Vagina (tissue), 2 donors: ENCODE results near the gene SRP68. TPM values are rescaled to one million over a fixed set of nuclear protein-coding genes. Genes with fewer than 3 reads are reported as not detected.

Source experiments
- DNase-seq, 2 donors: peaks; one replicate each; pipeline ENCODE4 v3.0.0-alpha.2; 2017; ENCODE audit errors: extremely low spot score in 2 of 2
- H3K27ac ChIP-seq: fragments of 200-600 bp; sonication (generic); one replicate; pipeline ENCODE4 v1.5.1; 2019
- H3K27me3 ChIP-seq: fragments of 200-600 bp; sonication (generic); one replicate; pipeline ENCODE4 v1.5.1; 2019
- H3K36me3 ChIP-seq, 2 donors: fragments of 200-600 bp; sonication (generic); one replicate each; pipeline ENCODE4 v1.5.1; 2017 to 2019
- H3K4me1 ChIP-seq: fragments of 200-600 bp; sonication (generic); one replicate; pipeline ENCODE4 v1.5.1; 2019
- H3K4me3 ChIP-seq, 2 donors: fragments of 200-600 bp; sonication (generic); 1 replicate in 1 of 2; 2 replicates in 1 of 2; pipeline ENCODE4 v1.5.1; 2016 to 2019
- H3K9me3 ChIP-seq: fragments of 200-600 bp; sonication (generic); one replicate; pipeline ENCODE4 v1.5.1; 2019
- CTCF ChIP-seq, 3 experiments: fragments of 450-650 bp in 2 of 3; fragments of 200-600 bp in 1 of 3; sonication (generic) in 1 of 3; IDR thresholded peaks; one replicate each; pipeline ENCODE4 v1.5.1; 2017 to 2019; ENCODE audit warnings: antibody characterized with exemption in 3 of 3, mild to moderate bottlenecking in 2 of 3, moderate library complexity in 2 of 3
- POLR2A ChIP-seq, 2 donors: fragments of 450-650 bp; IDR thresholded peaks; one replicate each; pipeline ENCODE4 v1.6.1; 2017; ENCODE audit warnings: antibody characterized with exemption in 2 of 2, mild to moderate bottlenecking in 2 of 2, moderate library complexity in 2 of 2
- POLR2AphosphoS5 ChIP-seq, 2 donors: sonication (generic); formaldehyde crosslinking; IDR thresholded peaks; one replicate each; pipeline ENCODE4 v1.9.0; 2017; ENCODE audit warnings: antibody characterized with exemption in 2 of 2, mild to moderate bottlenecking in 2 of 2, low read depth in 1 of 2; ENCODE audit not compliant: insufficient read depth in 1 of 2
- intact Hi-C: fragments of 100-400 bp; cut with DNase I; formaldehyde crosslinking; loops from one replicate; pipeline ENCODE4 v1.15.1; 2023
- total RNA-seq: library from RNA; depleted of rRNA; stranded (reverse); fragments of >200 nt; gene quantifications from one replicate; pipeline ENCODE4 v1.2.3, GENCODE V29; 2016

The SRP68 gene
- total RNA-seq, 1 donor from 2014 or later: 52.8 TPM

GRCh38 chr17:76056882-76057281 lies 15.4 kb downstream of the SRP68 start:
- peaks cover 7% of the 10 kb centered on the region for H3K4me1 ChIP-seq
- H3K4me3 ChIP-seq: no peak overlapping the region
- no peak for DNase-seq
- no peaks in the 10 kb centered on the region for H3K27me3 ChIP-seq
- H3K36me3 ChIP-seq: peaks cover 0 to 84% of the 10 kb centered on the region in 2 donors
- intact Hi-C loops: no loop called here
- TF ChIP-seq POLR2AphosphoS5 (IDR thresholded peaks at IDR 0.05; ENCODE audit: insufficient read depth in 1 of 2, low read depth in 1 of 2): peak in 1 of 2 donors; percentile 44
- no peak for TF ChIP-seq CTCF (IDR thresholded peaks at IDR 0.05)
- H3K9me3 ChIP-seq: no peaks in the 10 kb centered on the region
- no peak overlapping the region for H3K27ac ChIP-seq

GRCh38 chr17:76054112-76054476 lies 18.2 kb downstream of the SRP68 start:
- H3K36me3 ChIP-seq: peaks cover 0 to 72% of the 10 kb centered on the region in 2 donors
- intact Hi-C loops: no loop called here
- H3K27me3 ChIP-seq: no peaks in the 10 kb centered on the region
- H3K9me3 ChIP-seq: no peaks in the 10 kb centered on the region
- no peak for DNase-seq
- no peak overlapping the region for H3K4me3 ChIP-seq
- H3K27ac ChIP-seq: peak overlapping the region; percentile 75
- H3K4me1 ChIP-seq: peaks cover 13% of the 10 kb centered on the region
- no peak for TF ChIP-seq CTCF (IDR thresholded peaks at IDR 0.05)
- TF ChIP-seq POLR2AphosphoS5 (IDR thresholded peaks at IDR 0.05; ENCODE audit: insufficient read depth in 1 of 2, low read depth in 1 of 2): peak in 1 of 2 donors; percentile 72

GRCh38 chr17:76053246-76054111 lies 18.8 kb downstream of the SRP68 start:
- peaks cover 0 to 70% of the 10 kb centered on the region in 2 donors for H3K36me3 ChIP-seq
- H3K27me3 ChIP-seq: no peaks in the 10 kb centered on the region
- H3K27ac ChIP-seq: peak overlapping the region; percentile 75
- intact Hi-C loops: no loop called here
- H3K4me1 ChIP-seq: peaks cover 13% of the 10 kb centered on the region
- H3K4me3 ChIP-seq: no peak overlapping the region
- DNase-seq: no peak
- TF ChIP-seq POLR2A (IDR thresholded peaks at IDR 0.05) (no peak), POLR2AphosphoS5 (IDR thresholded peaks at IDR 0.05; ENCODE audit: insufficient read depth in 1 of 2, low read depth in 1 of 2) (peak in 1 of 2 donors; percentile 25), CTCF (IDR thresholded peaks at IDR 0.05) (no peak)
- no peaks in the 10 kb centered on the region for H3K9me3 ChIP-seq

GRCh38 chr17:76051561-76051960 lies 20.8 kb downstream of the SRP68 start:
- Histone ChIP-seq H3K9me3 (no peaks in the 10 kb centered on the region), H3K27me3 (no peaks in the 10 kb centered on the region), H3K36me3 (peaks cover 0 to 70% of the 10 kb centered on the region in 2 donors), H3K27ac (no peak overlapping the region), H3K4me3 (no peak overlapping the region), H3K4me1 (peaks cover 13% of the 10 kb centered on the region)
- TF ChIP-seq POLR2A (IDR thresholded peaks at IDR 0.05) (no peak), POLR2AphosphoS5 (IDR thresholded peaks at IDR 0.05; ENCODE audit: insufficient read depth in 1 of 2, low read depth in 1 of 2) (no peak), CTCF (IDR thresholded peaks at IDR 0.05) (no peak)
- intact Hi-C loops: no loop called here
- no peak for DNase-seq
